ENCODE results near the gene FAM228B. TPM values are rescaled to one million over a fixed set of nuclear protein-coding genes. Genes with fewer than 3 reads are reported as not detected.

FAM228B gene
- total and polyA plus RNA-seq, 9 of the 15 experiments (the other 6 are each of a cell fraction or from before 2014, with no cell fraction given) = 1.1 to 3.7 (median 2.6) TPM

GRCh38 chr2:24075915-24076848 is 47.1 kb upstream of the FAM228B start, which contains the start of gene SF3B6 (continued):
- TF ChIP-seq MXI1 (IDR thresholded peaks at IDR 0.05; ENCODE audit: low read depth, low read length) (0 out of 2 replicates have a peak, but pooled peaks have one; percentile 36), CBX5 (IDR thresholded peaks at IDR 0.05; ENCODE audit: borderline replicate concordance, low read depth) (peak; percentile 11; the same call in 1 of the 2 replicates), HEY1 (CRISPR knock-in tag; IDR thresholded peaks at IDR 0.05; ENCODE audit: borderline replicate concordance) (no peak), TOE1 (IDR thresholded peaks at IDR 0.05; ENCODE audit: borderline replicate concordance) (peak; percentile 90), TOE1 (CRISPR knock-in tag; IDR thresholded peaks at IDR 0.05; ENCODE audit: borderline replicate concordance, low read depth) (no peak), ZNF408 (CRISPR knock-in tag; IDR thresholded peaks at IDR 0.05; ENCODE audit: low read depth) (no peak), MTF1 (CRISPR knock-in tag; IDR thresholded peaks at IDR 0.05; ENCODE audit: borderline replicate concordance) (no peak), ZFX (CRISPR knock-in tag; IDR thresholded peaks at IDR 0.05) (no peak), SAP30 (IDR thresholded peaks at IDR 0.05; ENCODE audit: borderline replicate concordance, insufficient read depth, low read depth, low read length, poor library complexity, severe bottlenecking) (peak; percentile 88), KDM2B (CRISPR knock-in tag; IDR thresholded peaks at IDR 0.05) (peak; percentile 78; the same call in 1 of the 2 replicates), RREB1 (CRISPR knock-in tag; IDR thresholded peaks at IDR 0.05) (0 out of 2 replicates have a peak, but pooled peaks have one; percentile 73), MEF2A (IDR thresholded peaks at IDR 0.05; ENCODE audit: control insufficient read depth, low read depth, low read length) (0 out of 2 replicates have a peak, but pooled peaks have one; percentile 36), ZBTB34 (CRISPR knock-in tag; IDR thresholded peaks at IDR 0.05) (no peak), CREB5 (CRISPR knock-in tag; IDR thresholded peaks at IDR 0.05) (no peak), MECOM (CRISPR knock-in tag; IDR thresholded peaks at IDR 0.05) (no peak), MLX (CRISPR knock-in tag; conservative IDR thresholded peaks at IDR 0.05) (no peak; a peak in 1 of 4 replicates)
